GM06990 (cell line): ENCODE measurements around the gene MLXIP.

Experiments
- DNase-seq: peaks from one replicate; pipeline ENCODE4 v3.0.0-alpha.2; 2011; ENCODE audit not compliant: insufficient read length; ENCODE audit errors: extremely low read depth
- H3K27me3 ChIP-seq: replicated peaks from 2 replicates; pipeline ENCODE4 v1.6.0; 2011; ENCODE audit warnings: low read length; ENCODE audit not compliant: control insufficient read depth, insufficient read depth
- H3K36me3 ChIP-seq: 2 replicates; pipeline ENCODE4 v1.5.1; 2011; ENCODE audit warnings: low read length; ENCODE audit not compliant: control insufficient read depth, insufficient read depth
- H3K4me3 ChIP-seq: replicated peaks from 2 replicates; pipeline ENCODE4 v1.5.1; 2011; ENCODE audit warnings: low read depth, mild to moderate bottlenecking, control low read depth, low read length
- CTCF ChIP-seq: IDR thresholded peaks from 2 replicates; pipeline ENCODE4 v1.5.1; 2011; ENCODE audit warnings: low read length, control low read depth, mild to moderate bottlenecking, inconsistent platforms; ENCODE audit not compliant: insufficient read depth, poor library complexity, severe bottlenecking

Gene MLXIP

GRCh38 chr12:122130150-122130549 is 51.6 kb downstream of the MLXIP start:
- Histone ChIP-seq H3K4me3 (no peak overlapping the region), H3K36me3 (peaks cover 6% of the 10 kb centered on the region), H3K27me3 (no peaks in the 10 kb centered on the region)
- no peak for TF ChIP-seq CTCF
- no peak for DNase-seq

- H3K27me3 ChIP-seq = no peaks in the 10 kb centered on the region
- DNase-seq = no peak
- no peak overlapping the region for H3K4me3 ChIP-seq
- H3K36me3 ChIP-seq = peaks cover 7% of the 10 kb centered on the region
- no peak for TF ChIP-seq CTCF
Measured at GRCh38 chr12:122133192-122133950, 54.8 kb downstream of the MLXIP start.

GRCh38 chr12:122135437-122136031 is 57.0 kb downstream of the MLXIP start:
- no peak for TF ChIP-seq CTCF
- peaks cover 3% of the 10 kb centered on the region for H3K36me3 ChIP-seq

GRCh38 chr12:122137229-122137628 is 58.7 kb downstream of the MLXIP start:
- peaks cover 3% of the 10 kb centered on the region for H3K36me3 ChIP-seq
- no peak for TF ChIP-seq CTCF
- H3K4me3 ChIP-seq = no peak overlapping the region
- no peak for DNase-seq
- no peaks in the 10 kb centered on the region for H3K27me3 ChIP-seq

More at GRCh38 chr12:122135437-122136031, 57.0 kb downstream of the MLXIP start:
- Histone ChIP-seq H3K27me3 (no peaks in the 10 kb centered on the region), H3K4me3 (no peak overlapping the region)
- DNase-seq = no peak

GRCh38 chr12:122137681-122138080 is 59.1 kb downstream of the MLXIP start:
- DNase-seq = no peak
- H3K36me3 ChIP-seq = peaks cover 3% of the 10 kb centered on the region

More at GRCh38 chr12:122137681-122138080, 59.1 kb downstream of the MLXIP start:
- H3K27me3 ChIP-seq = no peaks in the 10 kb centered on the region
- no peak for TF ChIP-seq CTCF
- H3K4me3 ChIP-seq = no peak overlapping the region
